Nephron (organoid): ENCODE results near the gene MYDGF.
A peak's percentile ranks its signal among the peaks of the same experiment; 100 is the strongest.

Experiments used
- H3K27ac Mint-ChIP-seq, 3 experiments: 2 replicates each; pipeline ENCODE4 v1.8.0; 2020; ENCODE audit warnings: mixed read lengths in 3 of 3, mild to moderate bottlenecking in 2 of 3, moderate library complexity in 1 of 3
- H3K27me3 Mint-ChIP-seq: 2 replicates; pipeline ENCODE4 v1.8.0; 2021; ENCODE audit warnings: low read depth, mild to moderate bottlenecking, moderate library complexity, mixed read lengths
- H3K36me3 Mint-ChIP-seq: 2 replicates; pipeline ENCODE4 v1.8.0; 2020; ENCODE audit warnings: low read depth, mixed read lengths
- H3K4me1 Mint-ChIP-seq: 2 replicates; pipeline ENCODE4 v1.8.0; 2020; ENCODE audit warnings: mixed read lengths
- H3K4me3 Mint-ChIP-seq, 3 experiments: 2 replicates each; pipeline ENCODE4 v1.8.0; 2020; ENCODE audit warnings: mild to moderate bottlenecking in 3 of 3, mixed read lengths in 3 of 3, moderate library complexity in 2 of 3
- H3K9me3 Mint-ChIP-seq: 2 replicates; pipeline ENCODE4 v1.8.0; 2020; ENCODE audit warnings: mixed read lengths
- CTCF ChIP-seq, 3 experiments: fragments of 200-600 bp; sonication (generic); IDR thresholded peaks; one replicate each; pipeline ENCODE4 v1.5.0; 2021; ENCODE audit warnings: antibody characterized with exemption in 3 of 3; ENCODE audit not compliant: unreplicated experiment in 3 of 3

MYDGF gene

GRCh38 chr19:4633140-4633967 lies 36.8 kb downstream of the MYDGF start:
- Mint-ChIP-seq H3K27ac (peak overlapping the region; percentile 43 to 86 (median 60)), H3K4me3 (peak overlapping the region; percentile 38 to 61 (median 60)), H3K4me1 (peaks cover 10% of the 10 kb centered on the region), H3K9me3 (no peaks in the 10 kb centered on the region), H3K36me3 (no peaks in the 10 kb centered on the region), H3K27me3 (peaks cover 7% of the 10 kb centered on the region)
- TF ChIP-seq CTCF (IDR thresholded peaks at IDR 0.05; ENCODE audit: unreplicated experiment in 3 of 3) = peak; percentile 55 to 60 (median 60)

- Mint-ChIP-seq H3K4me3 (no peak overlapping the region), H3K36me3 (no peaks in the 10 kb centered on the region), H3K27ac (no peak overlapping the region), H3K27me3 (peaks cover 16% of the 10 kb centered on the region), H3K9me3 (no peaks in the 10 kb centered on the region), H3K4me1 (no peaks in the 10 kb centered on the region)
- peak in 2 of 3 experiments; percentile 10 to 16 for TF ChIP-seq CTCF (IDR thresholded peaks at IDR 0.05; ENCODE audit: unreplicated experiment in 3 of 3)
Measured at GRCh38 chr19:4624733-4625362, 45.3 kb downstream of the MYDGF start.

GRCh38 chr19:4624301-4624700 lies 45.8 kb downstream of the MYDGF start:
- Mint-ChIP-seq H3K36me3 (no peaks in the 10 kb centered on the region), H3K27ac (peak overlapping the region in 2 of 3 experiments; percentile 29 to 64), H3K27me3 (peaks cover 16% of the 10 kb centered on the region), H3K4me3 (no peak overlapping the region), H3K4me1 (no peaks in the 10 kb centered on the region), H3K9me3 (no peaks in the 10 kb centered on the region)
- no peak for TF ChIP-seq CTCF (IDR thresholded peaks at IDR 0.05; ENCODE audit: unreplicated experiment in 3 of 3)

GRCh38 chr19:4622695-4623421 lies 47.3 kb downstream of the MYDGF start:
- no peaks in the 10 kb centered on the region for H3K36me3 Mint-ChIP-seq
- H3K27me3 Mint-ChIP-seq = peaks cover 20% of the 10 kb centered on the region
- no peak for TF ChIP-seq CTCF (IDR thresholded peaks at IDR 0.05; ENCODE audit: unreplicated experiment in 3 of 3)
- H3K9me3 Mint-ChIP-seq = no peaks in the 10 kb centered on the region
- no peak overlapping the region for H3K27ac Mint-ChIP-seq
- H3K4me3 Mint-ChIP-seq = no peak overlapping the region
- H3K4me1 Mint-ChIP-seq = no peaks in the 10 kb centered on the region

GRCh38 chr19:4620675-4621074 lies 49.5 kb downstream of the MYDGF start:
- peaks cover 26% of the 10 kb centered on the region for H3K27me3 Mint-ChIP-seq
- no peak for TF ChIP-seq CTCF (IDR thresholded peaks at IDR 0.05; ENCODE audit: unreplicated experiment in 3 of 3)
- no peak overlapping the region for H3K4me3 Mint-ChIP-seq
- no peaks in the 10 kb centered on the region for H3K4me1 Mint-ChIP-seq
- H3K27ac Mint-ChIP-seq = peak overlapping the region in 1 of 3 experiments; percentile 26
- no peaks in the 10 kb centered on the region for H3K36me3 Mint-ChIP-seq
- no peaks in the 10 kb centered on the region for H3K9me3 Mint-ChIP-seq
